IPS-NIHi7 (cell line): ENCODE measurements around the gene PARPBP.
A peak's percentile ranks its signal among the peaks of the same experiment; 100 is the strongest.
"Not testable (repeated sequence)": the region's sequence is repeated elsewhere in the genome, so short reads cannot be mapped to it uniquely, and the experiment has no call there.

Experiments used
- DNase-seq: peaks from one replicate; pipeline ENCODE4 v3.0.0; 2012; ENCODE audit warnings: mixed read lengths; ENCODE audit errors: extremely low spot score

The PARPBP gene, protein sequence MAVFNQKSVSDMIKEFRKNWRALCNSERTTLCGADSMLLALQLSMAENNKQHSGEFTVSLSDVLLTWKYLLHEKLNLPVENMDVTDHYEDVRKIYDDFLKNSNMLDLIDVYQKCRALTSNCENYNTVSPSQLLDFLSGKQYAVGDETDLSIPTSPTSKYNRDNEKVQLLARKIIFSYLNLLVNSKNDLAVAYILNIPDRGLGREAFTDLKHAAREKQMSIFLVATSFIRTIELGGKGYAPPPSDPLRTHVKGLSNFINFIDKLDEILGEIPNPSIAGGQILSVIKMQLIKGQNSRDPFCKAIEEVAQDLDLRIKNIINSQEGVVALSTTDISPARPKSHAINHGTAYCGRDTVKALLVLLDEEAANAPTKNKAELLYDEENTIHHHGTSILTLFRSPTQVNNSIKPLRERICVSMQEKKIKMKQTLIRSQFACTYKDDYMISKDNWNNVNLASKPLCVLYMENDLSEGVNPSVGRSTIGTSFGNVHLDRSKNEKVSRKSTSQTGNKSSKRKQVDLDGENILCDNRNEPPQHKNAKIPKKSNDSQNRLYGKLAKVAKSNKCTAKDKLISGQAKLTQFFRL

DNA sequence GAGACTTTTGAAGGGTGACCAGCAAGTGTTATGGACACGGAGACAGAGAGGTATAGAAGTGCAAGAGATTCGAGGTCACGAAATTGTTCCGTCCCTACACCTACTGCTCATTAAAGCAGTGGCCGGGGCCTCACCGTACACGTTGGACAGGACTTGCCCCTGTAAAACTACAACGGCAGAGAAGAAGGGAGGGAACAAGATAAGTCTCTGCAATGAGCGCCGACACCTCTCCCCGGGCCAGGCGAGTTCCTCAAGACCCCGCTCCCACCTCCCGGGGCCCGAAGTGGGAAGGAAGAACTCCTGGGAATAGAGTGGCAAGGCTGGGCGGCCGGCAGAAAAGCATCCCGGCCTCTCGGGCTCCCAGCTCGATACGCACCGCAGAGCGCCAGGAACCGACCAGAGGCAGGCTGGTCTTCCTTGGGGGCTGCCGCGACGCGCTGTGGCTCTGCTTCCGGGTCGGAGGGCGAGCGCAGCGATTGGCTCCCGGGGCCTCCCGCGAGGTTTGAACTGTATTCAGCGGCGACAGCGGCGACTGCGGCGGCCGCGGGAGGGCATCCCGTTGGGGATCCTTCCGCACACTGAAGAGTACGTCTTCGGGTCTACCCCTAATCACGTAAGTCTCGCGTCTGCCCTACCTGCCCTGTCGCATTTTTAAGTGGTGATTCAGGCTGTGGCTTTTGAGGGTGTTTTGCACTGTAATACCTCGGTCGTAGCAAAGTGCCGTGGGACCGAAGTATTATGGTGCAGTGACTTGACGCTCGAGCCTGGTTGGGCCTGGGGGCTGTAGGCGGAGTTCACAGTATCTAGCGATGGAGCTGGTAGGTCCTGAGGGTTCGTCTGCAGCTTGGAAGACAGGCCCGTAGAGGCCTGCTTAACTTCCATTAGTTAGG is at the start of gene PARPBP, which contains the start of gene NUP37:
Gene PARPBP (plus strand): TSS at position 510 of the 890 bp plus-strand sequence. CDS start 3,706 bp downstream, outside the sequence.
Gene NUP37 (minus strand): TSS at position 441 of the 890 bp plus-strand sequence. CDS start 1,596 bp downstream, outside the sequence.
- peak; percentile 93 for DNase-seq

DNA sequence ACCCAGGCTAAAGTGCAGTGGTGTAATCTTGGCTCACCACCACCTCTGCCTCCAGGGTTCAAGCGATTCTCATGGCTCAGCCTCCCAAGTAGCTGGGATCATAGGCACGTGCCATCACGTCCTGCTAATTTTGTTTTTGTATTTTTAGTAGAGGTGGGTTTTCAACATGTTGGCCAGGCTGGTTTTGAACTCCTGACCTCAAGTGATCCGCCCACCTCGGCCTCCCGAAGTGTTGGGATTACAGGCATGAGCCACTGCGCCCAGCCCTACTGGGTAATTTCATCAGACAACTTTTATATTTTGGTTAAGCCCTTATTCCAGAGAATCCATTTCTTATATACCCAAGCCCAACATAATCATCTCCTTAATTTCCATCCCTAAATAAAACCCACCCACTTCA is 47.9 kb upstream of the PARPBP start:
- DNase-seq = not testable (repeated sequence)

DNA sequence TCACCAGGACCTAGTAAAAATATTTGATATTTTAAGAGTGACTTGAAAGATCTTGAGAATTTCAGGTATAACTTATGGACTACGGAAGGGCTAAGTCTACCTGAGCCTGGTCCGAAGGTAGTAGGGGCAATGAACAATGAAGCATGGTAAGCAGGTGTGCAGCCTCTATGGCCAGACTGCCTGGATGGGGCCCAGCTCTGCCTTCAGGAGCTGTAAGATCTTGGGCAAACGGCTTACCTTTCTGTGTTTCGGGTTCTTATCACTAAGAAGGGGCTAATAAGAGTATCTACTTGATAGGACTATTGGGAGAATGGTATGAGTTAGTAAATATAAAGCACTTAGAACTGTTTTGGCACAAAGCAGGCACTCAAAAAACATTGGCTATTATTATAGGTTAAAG is 39.1 kb upstream of the PARPBP start:
- DNase-seq = no peak

DNA sequence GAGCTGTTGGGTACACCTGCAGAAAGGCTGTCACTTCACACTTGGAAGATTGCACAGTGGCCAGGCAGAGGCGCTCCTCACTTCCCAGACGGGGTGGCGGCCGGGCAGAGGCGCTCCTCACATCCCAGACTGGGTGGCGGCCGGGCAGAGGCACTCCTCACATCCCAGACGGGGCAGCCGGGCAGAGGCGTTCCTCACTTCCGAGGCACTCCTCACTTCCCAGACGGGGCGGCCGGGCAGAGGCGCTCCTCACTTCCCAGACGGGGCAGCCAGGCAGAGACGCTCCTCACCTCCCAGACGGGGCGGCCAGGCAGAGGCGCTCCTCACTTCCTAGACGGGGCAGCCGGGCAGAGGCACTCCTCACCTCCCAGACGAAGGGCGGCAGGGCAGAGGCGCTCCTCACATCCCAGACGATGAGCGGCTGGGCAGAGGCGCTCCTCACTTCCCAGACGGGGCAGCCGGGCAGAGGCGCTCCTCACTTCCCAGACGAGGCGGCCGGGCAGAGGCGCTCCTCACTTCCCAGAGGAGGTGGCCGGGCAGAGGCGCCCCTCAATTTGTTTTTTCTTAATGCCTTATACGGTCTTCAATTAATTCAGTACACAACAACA is 30.7 kb upstream of the PARPBP start:
- not testable (repeated sequence) for DNase-seq

DNA sequence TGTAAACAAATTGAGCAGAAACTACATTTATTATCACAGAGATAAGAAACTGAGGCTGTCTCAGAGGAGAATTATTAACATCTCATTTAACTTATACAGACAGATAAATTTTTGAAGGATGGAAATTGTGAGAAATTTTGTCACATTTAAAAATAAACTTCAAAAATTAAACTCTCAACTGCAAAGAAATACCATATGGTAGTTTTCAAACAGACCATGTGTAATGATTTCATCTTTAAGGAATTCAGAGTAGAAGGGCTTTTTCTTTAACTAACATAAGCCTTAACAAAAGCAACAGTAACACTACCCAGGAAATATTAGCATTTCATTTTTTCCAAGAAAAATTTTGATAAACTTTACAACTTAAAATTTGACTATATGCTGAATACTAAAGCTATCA is 26.7 kb upstream of the PARPBP start:
- no peak for DNase-seq

DNA sequence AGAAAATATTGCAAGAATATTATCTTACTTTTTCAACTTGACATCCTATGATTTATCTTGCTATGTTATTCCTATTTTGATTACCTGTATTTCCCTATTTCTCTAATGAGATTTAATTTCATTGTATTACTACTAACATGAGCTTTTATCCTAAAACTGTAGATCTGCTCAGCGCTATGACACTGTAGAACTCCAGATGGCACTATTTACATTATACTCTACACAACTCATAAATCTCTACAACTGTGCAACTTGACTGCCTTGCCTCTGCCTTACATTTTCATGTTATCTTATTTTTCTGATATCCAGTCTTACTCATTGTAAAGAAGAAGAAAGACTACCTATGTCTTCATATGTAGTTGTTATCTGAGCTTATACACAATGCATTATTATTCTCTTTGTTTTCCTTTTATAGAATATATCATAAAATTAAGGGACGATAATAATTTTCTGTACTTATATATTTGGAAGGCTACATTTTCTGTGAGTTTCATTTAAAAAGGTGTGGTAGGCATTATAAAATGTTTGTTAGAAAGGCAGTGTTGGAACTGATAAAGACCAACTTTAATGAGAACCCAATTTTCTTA is 24.2 kb upstream of the PARPBP start:
- DNase-seq = no peak

DNA sequence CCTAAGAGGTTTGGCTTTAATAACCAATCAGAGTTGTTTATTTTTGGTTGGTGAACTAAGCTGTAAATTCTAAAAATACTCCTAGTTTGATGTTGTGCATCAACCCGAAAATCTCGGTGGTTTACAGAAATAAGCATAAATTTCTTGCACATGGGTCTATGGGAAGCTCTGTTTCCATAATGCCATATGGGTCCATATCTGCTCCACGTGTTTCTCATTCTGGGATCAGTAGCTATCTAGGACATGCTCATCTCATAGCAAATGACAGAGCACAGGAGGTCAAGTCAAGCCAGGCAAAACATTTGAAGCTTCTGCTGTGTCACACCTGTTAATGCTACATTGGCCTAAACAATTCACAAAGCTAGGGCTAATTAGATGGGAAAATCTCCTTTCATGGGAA is 23.1 kb upstream of the PARPBP start:
- no peak for DNase-seq

DNA sequence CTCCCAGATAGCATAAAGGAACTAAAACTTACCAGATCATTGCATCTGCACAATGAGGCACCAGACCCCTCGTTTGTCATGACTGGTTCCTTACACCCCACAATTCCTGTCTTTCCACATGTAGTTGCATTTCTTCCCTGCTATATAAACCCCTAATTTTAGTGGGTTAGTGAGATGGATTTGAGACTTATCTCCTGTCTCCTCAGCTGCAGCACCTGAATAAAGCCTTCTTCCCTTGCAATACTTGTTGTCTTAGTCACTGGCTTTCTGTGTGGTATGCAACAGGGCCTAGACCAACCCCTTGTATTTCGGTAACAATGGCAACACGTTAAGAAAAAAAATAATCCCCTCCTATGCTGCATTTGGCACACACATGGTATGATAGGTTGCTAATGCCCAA is 13.1 kb upstream of the PARPBP start:
- DNase-seq = no peak

DNA sequence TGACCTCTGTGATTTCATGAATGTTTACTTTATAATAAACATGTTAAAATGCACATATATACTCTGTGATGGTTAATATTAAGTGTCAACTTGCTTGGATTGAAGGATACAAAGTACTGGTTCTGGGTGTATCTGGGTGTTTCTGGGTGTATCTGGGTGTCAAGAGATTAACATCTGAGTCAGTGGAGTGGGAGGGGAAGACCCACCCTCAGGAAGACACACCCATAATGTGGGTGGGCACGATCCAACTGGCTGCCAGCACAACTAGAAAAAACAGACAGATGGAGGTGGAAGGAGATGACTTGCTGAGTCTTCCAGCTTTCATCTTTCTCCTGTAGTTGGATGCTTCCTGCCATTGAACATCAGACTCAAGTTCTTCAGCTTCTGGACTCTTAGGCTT is 12.0 kb upstream of the PARPBP start:
- no peak for DNase-seq

DNA sequence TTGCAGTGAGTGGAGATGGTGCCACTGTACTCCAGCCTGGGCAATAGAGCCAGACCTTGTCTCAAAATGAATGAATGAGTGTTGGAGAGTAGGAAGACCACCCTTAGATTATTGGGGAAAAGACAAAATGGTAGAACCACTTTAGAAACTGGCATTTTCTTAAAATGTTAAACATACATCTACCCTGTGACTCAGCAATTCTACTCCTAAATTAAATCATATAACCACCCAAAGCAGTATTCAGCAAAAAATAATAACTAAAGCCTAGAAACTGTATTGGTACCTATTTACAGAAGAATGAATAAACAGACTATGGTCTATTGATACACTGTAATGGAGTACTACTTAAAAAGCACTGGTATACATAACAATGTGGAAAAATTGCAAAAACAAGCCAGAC is 9.2 kb upstream of the PARPBP start:
- no peak for DNase-seq

DNA sequence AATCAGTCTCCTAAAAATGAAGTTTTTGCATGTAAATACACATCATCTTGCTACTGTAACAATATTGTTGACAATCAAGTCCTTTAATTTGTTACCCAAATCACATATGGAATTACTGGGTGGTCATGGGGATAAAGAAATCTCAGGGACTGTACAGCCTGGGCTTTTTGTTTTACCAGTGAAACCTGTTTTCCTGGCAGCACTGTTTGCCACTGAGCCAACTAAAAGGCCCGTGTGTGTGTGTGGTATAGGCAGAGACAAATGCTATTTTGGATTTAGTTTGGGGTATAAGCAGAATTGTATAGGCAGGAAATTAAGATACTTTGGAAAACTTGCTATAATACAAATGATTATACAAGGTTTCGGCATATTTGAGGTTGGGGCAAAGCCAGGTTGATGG is 5.8 kb upstream of the PARPBP start:
- DNase-seq = no peak

DNA sequence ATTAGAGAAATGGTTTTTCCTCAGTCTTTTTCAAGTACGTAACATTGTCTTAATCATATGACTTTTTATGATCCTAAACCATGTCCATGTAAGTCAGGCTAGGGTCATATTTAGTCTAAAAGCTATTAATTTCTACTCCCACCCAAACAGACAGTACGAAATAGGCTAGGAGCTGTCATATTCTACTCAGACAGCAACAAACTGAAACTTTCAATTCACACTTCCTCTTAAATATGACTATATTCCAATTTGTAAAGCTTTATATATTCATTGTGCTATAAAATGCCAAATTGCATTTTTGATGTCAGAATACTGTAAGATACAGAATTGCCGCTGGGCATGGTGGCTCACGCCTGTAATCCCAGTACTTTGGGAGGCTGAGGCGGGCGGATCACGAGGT is 3.6 kb upstream of the PARPBP start:
- DNase-seq = no peak

DNA sequence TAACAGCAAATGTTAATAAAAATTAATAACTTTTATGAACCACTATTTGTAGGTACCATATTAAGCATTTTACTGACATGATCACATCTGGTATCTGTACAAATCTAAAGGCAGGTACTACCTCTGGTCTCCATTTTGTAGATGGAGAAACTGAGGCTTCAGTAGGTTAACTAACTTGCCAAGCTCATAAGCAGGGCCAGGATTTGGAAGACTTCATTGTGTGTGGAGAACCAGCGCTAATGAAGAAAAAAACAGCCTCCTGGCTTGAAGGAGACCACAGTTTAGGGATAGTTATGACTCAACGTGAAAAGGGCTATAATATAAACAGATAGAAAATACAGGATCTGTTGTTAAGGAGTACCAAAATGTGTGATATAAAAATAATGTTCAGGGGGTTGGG is 1.1 kb upstream of the PARPBP start:
- DNase-seq = no peak

DNA sequence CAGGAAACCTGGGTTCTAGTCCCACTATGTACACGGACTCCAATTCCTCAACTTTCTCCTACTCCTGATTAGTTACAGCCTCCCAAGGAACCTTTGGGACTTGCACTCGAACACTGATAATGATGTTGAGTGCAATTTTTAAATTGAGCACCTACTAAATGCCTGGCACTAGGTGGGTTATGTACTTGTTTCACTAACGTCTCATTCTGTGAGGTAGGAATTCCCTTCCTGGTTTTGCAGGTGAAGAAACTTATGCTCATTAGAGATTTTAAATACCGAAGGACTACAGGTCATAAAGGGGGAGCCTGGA is 536 bp downstream of the PARPBP start:
- DNase-seq = peak; percentile 4

DNA sequence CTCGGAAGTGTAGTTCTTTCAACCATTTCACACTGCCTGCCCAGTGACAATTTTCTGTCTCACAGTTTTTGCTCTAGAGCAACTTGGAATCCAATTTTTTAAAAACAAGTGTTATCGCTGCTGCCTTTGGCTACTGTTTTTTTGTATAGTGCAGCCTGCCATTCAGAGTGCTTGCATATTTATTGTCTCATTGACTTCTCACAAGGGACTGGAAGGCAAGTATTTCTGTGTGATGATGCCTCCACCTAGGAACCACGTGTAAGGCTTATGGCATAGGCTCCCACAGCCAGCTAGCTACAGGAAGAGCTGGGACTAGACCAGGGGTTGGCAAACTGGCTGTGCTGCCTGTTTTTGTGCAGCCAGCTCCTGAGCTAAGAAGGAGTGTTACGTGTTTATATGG is 903 bp downstream of the PARPBP start:
- peak; percentile 19 for DNase-seq

DNA sequence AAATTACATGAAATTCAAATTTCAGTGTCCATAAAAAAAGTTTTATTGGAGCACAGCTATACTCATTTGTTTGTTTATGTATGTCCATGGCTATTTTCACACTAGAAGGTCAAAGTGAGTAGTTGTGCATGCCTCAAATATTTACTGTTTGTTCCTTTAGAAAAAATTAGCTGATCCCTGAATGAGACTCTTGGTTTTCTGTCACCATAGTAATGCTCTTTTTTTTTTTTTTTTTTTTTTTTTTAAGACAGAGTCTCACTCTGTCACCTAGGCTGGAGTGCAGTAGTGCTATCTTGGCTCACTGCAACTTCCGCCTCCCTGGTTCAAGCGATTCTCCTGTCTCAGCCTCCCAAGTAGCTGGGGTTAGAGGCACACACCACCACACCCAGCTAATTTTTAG is 1.3 kb downstream of the PARPBP start:
- DNase-seq = not testable (repeated sequence)

DNA sequence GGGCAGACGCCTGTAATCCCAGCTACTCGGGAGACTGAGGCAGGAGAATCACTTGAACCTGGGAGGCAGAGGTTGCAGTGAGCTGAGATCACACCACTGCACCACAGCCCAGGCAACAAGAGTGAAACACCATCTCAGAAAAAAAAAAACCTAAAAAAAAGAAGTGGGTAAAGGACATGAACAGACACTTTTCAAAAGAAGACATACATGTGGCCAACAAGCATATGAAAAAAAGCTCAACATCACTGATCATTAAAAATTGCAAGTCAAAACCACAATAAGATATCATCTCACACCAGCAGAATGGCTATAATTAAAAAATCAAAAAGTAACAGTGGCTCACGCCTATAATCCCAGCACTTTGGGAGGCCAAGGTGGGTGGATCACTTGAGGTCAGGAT is 10.7 kb downstream of the PARPBP start:
- not testable (repeated sequence) for DNase-seq

DNA sequence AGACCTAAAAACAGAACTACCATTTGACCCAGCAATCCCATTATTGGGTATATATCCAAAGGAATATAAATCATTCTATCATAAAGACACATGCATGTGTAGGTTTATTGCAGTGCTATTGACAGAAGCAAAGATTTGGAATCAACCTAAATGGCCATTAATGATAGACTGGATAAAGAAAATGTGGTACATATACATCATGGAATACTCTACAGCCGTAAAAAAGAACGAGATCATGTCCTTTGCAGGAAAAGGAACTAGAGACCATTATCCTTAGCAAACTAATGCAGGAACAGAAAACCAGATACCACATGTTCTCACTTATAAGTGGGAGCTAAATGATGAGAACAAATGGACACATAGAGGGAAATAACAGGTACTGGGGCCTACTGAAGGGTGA is 11.5 kb downstream of the PARPBP start:
- DNase-seq = not testable (repeated sequence)

DNA sequence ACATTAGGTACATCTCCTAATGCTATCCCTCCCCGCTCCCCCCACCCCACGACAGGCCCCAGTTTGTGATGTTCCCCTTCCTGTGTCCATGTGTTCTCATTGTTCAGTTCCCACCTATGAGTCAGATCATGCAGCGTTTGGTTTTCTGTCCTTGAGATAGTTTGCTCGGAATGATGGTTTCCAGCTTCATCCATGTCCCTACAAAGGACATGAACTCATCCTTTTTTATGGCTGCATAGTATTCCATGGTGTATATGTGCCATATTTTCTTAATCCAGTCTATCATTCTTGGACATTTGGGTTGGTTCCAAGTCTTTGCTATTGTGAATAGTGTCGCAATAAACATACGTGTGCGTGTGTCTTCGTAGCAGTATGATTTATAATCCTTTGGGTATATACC is 17.6 kb downstream of the PARPBP start:
- not testable (repeated sequence) for DNase-seq

DNA sequence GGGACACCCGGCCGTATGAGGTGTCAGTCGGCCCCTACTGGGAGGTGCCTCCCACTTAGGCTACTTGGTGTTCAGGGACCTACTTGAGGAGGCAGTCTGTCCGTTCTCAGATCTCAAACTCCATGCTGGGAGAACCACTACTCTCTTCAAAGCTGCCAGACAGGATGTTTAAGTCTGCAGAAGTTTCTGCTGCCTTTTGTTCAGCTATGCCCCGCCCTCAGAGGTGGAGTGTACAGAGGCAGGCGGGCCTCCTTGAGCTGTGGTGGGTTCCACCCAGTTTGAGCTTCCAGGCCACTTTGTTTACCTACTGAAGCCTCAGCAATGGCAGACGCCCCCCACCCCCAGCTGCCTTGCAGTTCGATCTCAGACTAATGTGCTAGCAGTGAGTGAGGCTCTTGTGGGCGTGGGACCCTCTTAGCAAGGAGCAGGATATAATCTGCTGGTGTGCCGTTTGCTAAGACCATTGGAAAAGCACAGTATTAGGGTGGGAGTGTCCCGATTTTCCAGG is 22.9 kb downstream of the PARPBP start:
- DNase-seq = not testable (repeated sequence)

DNA sequence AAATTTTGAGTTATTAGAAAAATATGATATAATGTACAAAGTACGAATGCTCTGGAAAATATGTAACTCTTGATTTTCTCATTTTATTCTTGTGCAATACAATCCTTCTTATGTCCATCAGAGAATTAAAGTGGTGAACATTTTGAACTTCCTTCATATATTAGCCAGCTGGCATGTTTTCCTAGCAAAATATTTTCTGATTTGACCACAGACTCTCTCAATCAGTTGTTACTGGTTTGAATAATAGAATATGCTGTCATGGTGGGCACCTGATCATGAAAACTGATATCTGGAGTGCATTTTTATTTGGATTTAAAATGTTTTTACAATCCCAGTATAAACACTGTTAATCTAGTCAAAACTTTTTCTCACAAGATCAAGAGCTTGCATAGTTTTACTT is 24.2 kb downstream of the PARPBP start:
- DNase-seq = no peak
